GM12878 (cell line): ENCODE measurements around the gene RNF41. TPM values are rescaled to one million over a fixed set of nuclear protein-coding genes. Genes with fewer than 3 reads are reported as not detected.

ENCODE experiments used
- ATAC-seq: fragments of 200-7000 bp; cut with Tn5 transposase; 3 replicates; pipeline ENCODE4 v1.9.1; 2020; ENCODE audit warnings: mild to moderate bottlenecking, moderate library complexity
- BruUV-seq: library from RNA; stranded (reverse); fragments of 400-500 nt; replicated peaks from 2 replicates; lab custom pipeline; 2021; lab: Mats Ljungman, UMichigan
- CTCF ChIA-PET: fragments of 300-600 bp; sonication (Branson Sonifier 250); formaldehyde crosslinking; extraction: SDS; loops from one replicate; lab custom pipeline; 2021; ENCODE audit warnings: inconsistent platforms; lab: Yijun Ruan, JAX
- POLR2A ChIA-PET: fragments of 350-600 bp; formaldehyde crosslinking; extraction: SDS; loops from one replicate; lab custom pipeline; 2021; ENCODE audit warnings: inconsistent platforms; lab: Charles Lee
- RAD21 ChIA-PET: fragments of 300-600 bp; sonication (Branson Sonifier 250); formaldehyde crosslinking; loops from one replicate; lab custom pipeline; 2023; ENCODE audit warnings: antibody characterized with exemption; ENCODE audit not compliant: unreplicated experiment; lab: Charles Lee
- SMC1A ChIA-PET: fragments of 300-600 bp; sonication (Branson Sonifier 250); formaldehyde crosslinking; loops from one replicate; lab custom pipeline; 2023; ENCODE audit not compliant: unreplicated experiment, uncharacterized antibody; lab: Charles Lee
- DNase-seq: peaks from one replicate; pipeline ENCODE4 v3.0.0-alpha.2; 2011; ENCODE audit warnings: low read depth, low spot score
- FAIRE-seq: peaks from 3 replicates; lab custom pipeline; 2011; peaks lifted over from hg19 to GRCh38; lab: Jason Lieb, UNC
- H2AFZ ChIP-seq: 2 replicates; pipeline ENCODE4 v1.6.0; 2011; ENCODE audit warnings: low read depth, low read length, control low read depth; ENCODE audit not compliant: control insufficient read depth
- H3K27ac ChIP-seq: 2 replicates; pipeline ENCODE4 v1.5.1; 2011; ENCODE audit warnings: control low read depth; ENCODE audit not compliant: control insufficient read depth, insufficient read depth
- H3K27me3 ChIP-seq, 2 experiments: replicated peaks in 1 of 2; 2 replicates each; pipeline versions ENCODE4 v1.6.0 to v1.6.1; 2011; ENCODE audit warnings: low read length in 1 of 2; ENCODE audit not compliant: control insufficient read depth in 2 of 2, insufficient read depth in 2 of 2
- H3K36me3 ChIP-seq, 2 experiments: 2 replicates each; pipeline ENCODE4 v1.5.1; 2011; ENCODE audit warnings: low read length in 1 of 2; ENCODE audit not compliant: control insufficient read depth in 2 of 2, insufficient read depth in 2 of 2
- H3K4me1 ChIP-seq: 2 replicates; pipeline ENCODE4 v1.6.1; 2011; ENCODE audit warnings: mild to moderate bottlenecking, low read length, moderate library complexity, mixed read lengths; ENCODE audit not compliant: control insufficient read depth, insufficient read depth
- H3K4me2 ChIP-seq: 2 replicates; pipeline ENCODE4 v1.6.0; 2011; ENCODE audit warnings: control low read depth; ENCODE audit not compliant: control insufficient read depth, insufficient read depth
- H3K4me3 ChIP-seq: fragments of 200-600 bp; sonication (generic); 2 replicates; pipeline ENCODE4 v1.5.1; 2016
- H3K79me2 ChIP-seq: 2 replicates; pipeline ENCODE4 v1.6.0; 2011; ENCODE audit warnings: low read length; ENCODE audit not compliant: control insufficient read depth, insufficient read depth
- H3K9ac ChIP-seq: 2 replicates; pipeline ENCODE4 v1.8.0; 2011; ENCODE audit warnings: low read length, control low read depth, mixed read lengths; ENCODE audit not compliant: control insufficient read depth, insufficient read depth
- H3K9me3 ChIP-seq: replicated peaks from 3 replicates; pipeline ENCODE4 v1.5.1; 2011; ENCODE audit warnings: mild to moderate bottlenecking, low read length; ENCODE audit not compliant: control insufficient read depth, insufficient read depth
- H4K20me1 ChIP-seq: 2 replicates; pipeline ENCODE4 v1.6.0; 2011; ENCODE audit not compliant: control insufficient read depth, insufficient read depth
- BHLHE40 ChIP-seq, 2 experiments: fragments of 450-650 bp in 1 of 2; IDR thresholded peaks; 2 replicates each; pipeline ENCODE4 v1.6.1; 2011 to 2017; ENCODE audit warnings: low read depth in 2 of 2, borderline replicate concordance in 1 of 2, improper control_type of control experiment in 1 of 2, low read length in 1 of 2, mild to moderate bottlenecking in 1 of 2
- ESRRA ChIP-seq: IDR thresholded peaks from 2 replicates; pipeline ENCODE4 v1.6.1; 2012; ENCODE audit warnings: mild to moderate bottlenecking, low read length, improper control_type of control experiment
- IRF3 ChIP-seq: fragments of 450-650 bp; IDR thresholded peaks from 2 replicates; pipeline ENCODE4 v1.6.1; 2014; ENCODE audit warnings: mild to moderate bottlenecking
- JUNB ChIP-seq: IDR thresholded peaks from 2 replicates; pipeline ENCODE4 v1.6.1; 2016; ENCODE audit warnings: antibody characterized with exemption, mild to moderate bottlenecking
- SMARCA5 ChIP-seq: fragments of 450-650 bp; IDR thresholded peaks from 2 replicates; pipeline ENCODE4 v1.6.1; 2017; ENCODE audit warnings: mild to moderate bottlenecking
- SP1 ChIP-seq: IDR thresholded peaks from one replicate; pipeline ENCODE4 v1.6.1; 2011; ENCODE audit warnings: low read depth, low read length
- STAT3 ChIP-seq: IDR thresholded peaks from 2 replicates; pipeline ENCODE4 v1.6.1; 2011; ENCODE audit warnings: low read depth, low read length, improper control_type of control experiment
- TARDBP ChIP-seq: IDR thresholded peaks from 2 replicates; pipeline ENCODE4 v1.6.1; 2016; ENCODE audit warnings: borderline replicate concordance
- YY1 ChIP-seq: IDR thresholded peaks from 2 replicates; pipeline ENCODE4 v1.6.1; 2011; ENCODE audit warnings: low read depth, mild to moderate bottlenecking, low read length
- ZBED1 ChIP-seq: IDR thresholded peaks from 2 replicates; pipeline ENCODE4 v1.6.1; 2016; ENCODE audit warnings: borderline replicate concordance
- ZNF384 ChIP-seq: IDR thresholded peaks from 2 replicates; pipeline ENCODE4 v1.6.1; 2012; ENCODE audit warnings: low read depth, mild to moderate bottlenecking, low read length, improper control_type of control experiment, borderline replicate concordance
- ZNF622 ChIP-seq: fragments of 450-650 bp; IDR thresholded peaks from 2 replicates; pipeline ENCODE4 v1.6.1; 2017; ENCODE audit warnings: mild to moderate bottlenecking, inconsistent platforms
- WGBS: methylation state at CpG from one replicate; pipeline ENCODE4 v1.1.6; 2016; ENCODE audit warnings: low lambda C conversion rate; ENCODE audit not compliant: insufficient replicate concordance, insufficient coverage; ENCODE audit errors: missing lambda C conversion rate; 5-methylcytosine and 5-hydroxymethylcytosine counted together
- in situ Hi-C: fragments of 300-500 bp; cut with MboI; formaldehyde crosslinking; loops from 9 replicates; pipeline ENCODE4 v1.14.3; 2018; ENCODE audit warnings: mixed read lengths
- intact Hi-C: fragments of 100-400 bp; cut with micrococcal nuclease; formaldehyde crosslinking; loops from one replicate; pipeline ENCODE4 v1.14.2; 2022; ENCODE audit not compliant: unreplicated experiment
- polyA plus RNA-seq, 11 experiments: library from polyadenylated mRNA; depleted of rRNA in 4 of 11; unstranded in 6 of 11; stranded (reverse) in 5 of 11; fragments of >200 nt; fragmentation: Nextera tagmentation in 4 of 11; fragmentation: Illumina TruSeq in 1 of 11; extraction: Ambion mirVana in 4 of 11; extraction: Trizol in 1 of 11; gene quantifications; 1 replicate in 1 of 11; 2 replicates in 10 of 11; pipeline versions ENCODE4 v1.2.1 to v1.2.3, GENCODE V29; 2011 to 2016; ENCODE audit warnings: inconsistent platforms in 2 of 11, missing spikeins in 2 of 11, low read depth in 1 of 11
- total RNA-seq, 4 experiments: library from RNA; depleted of rRNA in 3 of 4; stranded (reverse); fragments of >200 nt in 3 of 4; fragmentation: Illumina TruSeq in 1 of 4; extraction: Trizol in 1 of 4; gene quantifications; 2 replicates each; pipeline versions ENCODE4 v1.2.1 to v1.2.3, GENCODE V29; 2013 to 2021

The RNF41 gene
- total and polyA plus RNA-seq, 10 of the 15 experiments (the other 5 are each of a cell fraction or from before 2014, with no cell fraction given), result 11.1 to 47.8 (median 30.6) TPM

- in situ Hi-C loops (no loop called here), intact Hi-C loops (loop anchor here (1.0 kb wide), 1 partner anchor 64 kb away; no protein-coding TSS in a partner anchor)
- no peak for DNase-seq
- ChIA-PET RAD21 (interaction anchor here (1.4 to 2.8 kb wide), 5 partner anchors 36 to 207 kb away, joined by 3 to 12 read pairs (median 8); partner anchors contain the start of genes CNPY2 and RNF41), CTCF (interaction anchor here (0.6 to 3.5 kb wide), 17 partner anchors 9 to 207 kb away, joined by 3 to 25 read pairs (median 4); partner anchors contain the start of genes COQ10A and SMARCC2), POLR2A (interaction anchor here (0.5 to 0.6 kb wide), 2 partner anchors 88 to 105 kb away, joined by 3 to 5 read pairs; partner anchors contain the start of gene MYL6B), SMC1A (interaction anchor here (0.7 to 1.5 kb wide), 2 partner anchors 207 to 212 kb away, joined by 3 to 5 read pairs; no protein-coding TSS in a partner anchor)
- Histone ChIP-seq H3K4me2 (peak overlapping the region; percentile 91), H4K20me1 (no peaks in the 10 kb centered on the region), H3K4me3 (peak overlapping the region; percentile 95), H2AFZ (no peak overlapping the region), H3K27ac (peak overlapping the region; percentile 73; the same call in 1 of the 2 replicates), H3K9ac (peak overlapping the region; percentile 80), H3K4me1 (peaks cover 7% of the 10 kb centered on the region), H3K36me3 (peaks cover 10 to 18% of the 10 kb centered on the region in 2 experiments), H3K79me2 (peaks cover 11% of the 10 kb centered on the region), H3K27me3 (no peaks in the 10 kb centered on the region), H3K9me3 (no peaks in the 10 kb centered on the region)
- TF ChIP-seq STAT3 (no peak), TARDBP (no peak), SMARCA5 (no peak), IRF3 (no peak), ZBED1 (no peak), ZNF384 (no peak), YY1 (no peak), SP1 (no peak), BHLHE40 (IDR thresholded peaks at IDR 0.05; ENCODE audit: borderline replicate concordance in 1 of 2, low read depth in 2 of 2, low read length in 1 of 2) (no peak), JUNB (no peak), ESRRA (no peak), ZNF622 (no peak)
- ATAC-seq, result no peak
- no TSS peak for BruUV-seq
- FAIRE-seq, result no peak
- 87% methylated on average over 8 of the region's 8 CpGs for WGBS
These were observed 35.3 kb upstream of the RNF41 start for GRCh38 chr12:56257071-56257470.
